RWPE2 (cell line): ENCODE results near the gene ACACB.

ENCODE experiments used
- ATAC-seq: fragments of 200-7000 bp; cut with Tn5 transposase; 3 replicates; pipeline ENCODE4 v1.9.1; 2021; ENCODE audit warnings: low read depth
- DNase-seq: peaks from one replicate; pipeline ENCODE4 v3.0.0-alpha.2; 2020; ENCODE audit warnings: low spot score
- H3K27ac ChIP-seq: fragments of 450-650 bp; 2 replicates; pipeline ENCODE4 v1.5.1; 2017; ENCODE audit warnings: mild to moderate bottlenecking; ENCODE audit not compliant: poor library complexity, severe bottlenecking
- H3K27me3 ChIP-seq: fragments of 250-450 bp; sonication (Bioruptor Pico); 2 replicates; pipeline ENCODE4 v1.5.1; 2021; ENCODE audit warnings: mild to moderate bottlenecking, moderate library complexity; ENCODE audit not compliant: insufficient read depth, poor library complexity, severe bottlenecking
- H3K36me3 ChIP-seq: fragments of 250-450 bp; sonication (Bioruptor Pico); 2 replicates; pipeline ENCODE4 v1.5.1; 2020; ENCODE audit warnings: low read depth, mild to moderate bottlenecking, moderate library complexity
- H3K4me1 ChIP-seq: fragments of 250-450 bp; sonication (Bioruptor Pico); 2 replicates; pipeline ENCODE4 v1.5.1; 2021; ENCODE audit warnings: mild to moderate bottlenecking, moderate library complexity; ENCODE audit not compliant: insufficient read depth, poor library complexity, severe bottlenecking
- H3K4me3 ChIP-seq: fragments of 250-450 bp; sonication (Bioruptor Pico); 2 replicates; pipeline ENCODE4 v1.5.1; 2021; ENCODE audit warnings: mild to moderate bottlenecking, moderate library complexity; ENCODE audit not compliant: severe bottlenecking
- H3K9me3 ChIP-seq: fragments of 250-450 bp; sonication (Bioruptor Pico); 2 replicates; pipeline ENCODE4 v1.5.1; 2021; ENCODE audit warnings: mild to moderate bottlenecking, moderate library complexity; ENCODE audit not compliant: severe bottlenecking
- TF ChIP-seq, protein P1 (sequence below): fragments of 450-650 bp; IDR thresholded peaks from one replicate; pipeline ENCODE4 v1.5.1; 2017; ENCODE audit warnings: mild to moderate bottlenecking, moderate library complexity; ENCODE audit not compliant: poor library complexity, severe bottlenecking

The ACACB gene

DNA sequence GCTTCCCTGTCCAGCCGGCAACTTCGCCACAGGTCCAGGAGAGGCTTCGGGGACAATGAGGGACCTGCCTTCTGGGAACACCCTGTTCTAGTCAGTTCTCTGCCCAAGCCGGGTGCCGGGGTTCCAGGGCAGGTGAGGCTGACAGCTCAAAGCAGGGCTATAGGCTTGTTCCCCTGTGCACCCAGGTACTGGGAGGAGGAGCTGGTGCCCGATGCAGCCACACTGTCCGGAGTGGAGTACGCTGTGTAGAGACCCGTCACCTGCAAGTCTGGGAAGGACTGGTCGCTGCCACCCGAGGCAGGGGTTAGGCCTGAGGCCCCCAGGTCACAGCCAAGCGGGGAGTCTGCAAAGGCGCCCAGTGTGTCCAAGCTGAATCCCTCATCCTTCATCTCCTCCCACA, 163.1 kb downstream of the ACACB start:
- no peaks in the 10 kb centered on the region for H3K27me3 ChIP-seq
- no peak overlapping the region for H3K27ac ChIP-seq
- no peak overlapping the region for H3K4me3 ChIP-seq
- DNase-seq (no peak), ATAC-seq (no peak)
- no peaks in the 10 kb centered on the region for H3K4me1 ChIP-seq
- no peaks in the 10 kb centered on the region for H3K9me3 ChIP-seq
- H3K36me3 ChIP-seq: no peaks in the 10 kb centered on the region
- TF ChIP-seq, protein P1, sequence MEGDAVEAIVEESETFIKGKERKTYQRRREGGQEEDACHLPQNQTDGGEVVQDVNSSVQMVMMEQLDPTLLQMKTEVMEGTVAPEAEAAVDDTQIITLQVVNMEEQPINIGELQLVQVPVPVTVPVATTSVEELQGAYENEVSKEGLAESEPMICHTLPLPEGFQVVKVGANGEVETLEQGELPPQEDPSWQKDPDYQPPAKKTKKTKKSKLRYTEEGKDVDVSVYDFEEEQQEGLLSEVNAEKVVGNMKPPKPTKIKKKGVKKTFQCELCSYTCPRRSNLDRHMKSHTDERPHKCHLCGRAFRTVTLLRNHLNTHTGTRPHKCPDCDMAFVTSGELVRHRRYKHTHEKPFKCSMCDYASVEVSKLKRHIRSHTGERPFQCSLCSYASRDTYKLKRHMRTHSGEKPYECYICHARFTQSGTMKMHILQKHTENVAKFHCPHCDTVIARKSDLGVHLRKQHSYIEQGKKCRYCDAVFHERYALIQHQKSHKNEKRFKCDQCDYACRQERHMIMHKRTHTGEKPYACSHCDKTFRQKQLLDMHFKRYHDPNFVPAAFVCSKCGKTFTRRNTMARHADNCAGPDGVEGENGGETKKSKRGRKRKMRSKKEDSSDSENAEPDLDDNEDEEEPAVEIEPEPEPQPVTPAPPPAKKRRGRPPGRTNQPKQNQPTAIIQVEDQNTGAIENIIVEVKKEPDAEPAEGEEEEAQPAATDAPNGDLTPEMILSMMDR: no peak

DNA sequence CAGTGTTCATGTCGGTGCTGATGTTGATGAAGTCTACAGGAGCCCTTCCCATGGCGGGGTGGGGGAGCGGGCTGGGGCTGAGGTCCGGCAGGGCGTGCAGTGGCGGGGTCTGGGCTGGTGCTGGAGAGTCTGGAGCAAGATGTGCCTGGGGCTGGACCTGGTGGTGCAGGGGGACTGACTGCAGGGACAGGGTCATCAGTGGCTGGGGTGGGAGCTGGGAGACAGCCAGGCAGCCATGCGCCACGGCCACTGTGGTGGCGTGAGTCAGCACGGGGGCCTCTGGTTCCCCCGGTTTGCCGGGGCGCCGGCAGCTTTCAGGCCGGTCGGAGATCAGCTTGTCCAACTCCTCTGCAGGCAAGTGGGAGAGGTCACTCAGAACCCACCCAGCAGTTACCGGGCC, 165.1 kb downstream of the ACACB start:
- no peaks in the 10 kb centered on the region for H3K36me3 ChIP-seq
- ATAC-seq (no peak), DNase-seq (no peak)
- no peaks in the 10 kb centered on the region for H3K9me3 ChIP-seq
- TF ChIP-seq, protein P1: no peak
- H3K27ac ChIP-seq: no peak overlapping the region
- H3K4me3 ChIP-seq: no peak overlapping the region
- no peaks in the 10 kb centered on the region for H3K4me1 ChIP-seq
- no peaks in the 10 kb centered on the region for H3K27me3 ChIP-seq

DNA sequence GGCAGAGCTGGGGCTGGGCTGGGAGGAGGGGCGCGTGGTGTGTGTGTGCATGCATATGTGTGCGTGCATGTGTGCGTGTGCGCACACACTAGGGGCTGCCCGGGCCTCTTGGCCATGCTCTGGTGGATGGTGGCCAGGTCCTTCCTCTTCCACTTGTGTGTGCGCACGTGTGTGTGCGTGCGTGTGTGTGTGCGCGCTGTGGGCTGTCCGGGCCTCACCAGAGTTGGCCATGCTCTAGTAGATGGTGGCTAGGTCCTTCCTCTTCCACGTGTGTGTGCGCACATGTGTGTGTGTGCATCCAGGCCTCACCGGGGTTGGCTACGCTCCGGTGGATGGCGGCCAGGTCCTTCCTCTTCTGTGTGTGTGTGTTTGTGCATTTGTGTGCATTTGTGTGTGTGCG, 168.0 kb downstream of the ACACB start:
- TF ChIP-seq, protein P1: no peak
- Histone ChIP-seq H3K4me1 (no peaks in the 10 kb centered on the region), H3K4me3 (no peak overlapping the region), H3K27me3 (no peaks in the 10 kb centered on the region), H3K9me3 (no peaks in the 10 kb centered on the region), H3K27ac (no peak overlapping the region), H3K36me3 (no peaks in the 10 kb centered on the region)
- no peak for DNase-seq
- ATAC-seq: no peak

DNA sequence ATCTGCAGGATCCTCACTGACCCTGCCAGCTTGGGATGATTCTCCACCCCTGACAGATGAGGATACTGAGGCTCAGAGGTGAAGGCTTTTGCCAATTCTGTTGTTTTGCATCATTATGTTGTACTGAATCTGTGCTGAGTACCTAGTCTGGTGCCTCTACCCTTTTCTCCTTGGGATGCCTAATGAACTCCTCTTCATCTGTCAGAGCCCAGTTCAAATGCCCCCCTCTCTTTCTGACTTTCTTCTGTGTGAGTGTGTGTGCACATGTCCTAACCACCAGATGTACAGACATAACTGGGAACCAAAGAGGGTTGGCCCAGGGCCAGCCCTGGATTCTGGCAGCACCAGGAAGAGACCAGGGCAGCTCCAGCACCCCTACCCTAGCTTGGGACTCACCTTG, 169.9 kb downstream of the ACACB start:
- Histone ChIP-seq H3K9me3 (no peaks in the 10 kb centered on the region), H3K4me3 (no peak overlapping the region), H3K36me3 (no peaks in the 10 kb centered on the region), H3K27ac (no peak overlapping the region), H3K4me1 (no peaks in the 10 kb centered on the region), H3K27me3 (no peaks in the 10 kb centered on the region)
- TF ChIP-seq, protein P1: no peak
- ATAC-seq (no peak), DNase-seq (no peak)

DNA sequence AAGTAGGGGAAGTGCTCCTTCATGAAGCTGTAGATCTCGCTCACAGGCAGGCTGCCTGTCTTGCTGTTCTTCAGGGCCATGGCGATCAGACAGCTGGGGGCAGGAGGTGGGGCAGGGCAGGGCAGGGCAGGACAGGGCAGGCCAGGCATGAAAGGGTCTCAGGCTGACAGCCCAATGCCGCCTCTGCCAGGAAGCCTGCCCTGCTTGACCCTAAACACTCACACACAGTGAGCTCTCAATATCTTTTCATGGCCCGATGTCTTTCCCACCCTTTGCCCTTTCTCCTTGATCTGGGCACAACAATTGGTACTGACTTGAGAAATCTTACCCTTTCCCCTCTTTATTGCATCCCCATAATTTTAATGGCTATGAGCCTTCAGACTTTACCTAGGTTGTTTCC, 170.3 kb downstream of the ACACB start:
- no peak overlapping the region for H3K4me3 ChIP-seq
- no peak for ATAC-seq

More for the DNA sequence above, 170.3 kb downstream of the ACACB start:
- H3K36me3 ChIP-seq: no peaks in the 10 kb centered on the region
- TF ChIP-seq, protein P1: no peak
- H3K27ac ChIP-seq: no peak overlapping the region
- no peak for DNase-seq
- H3K4me1 ChIP-seq: no peaks in the 10 kb centered on the region
- no peaks in the 10 kb centered on the region for H3K9me3 ChIP-seq
- no peaks in the 10 kb centered on the region for H3K27me3 ChIP-seq
